CD4-positive, CD25-positive, alpha-beta regulatory T cell (primary cell): ENCODE data around the gene MRPS9. TPM values are rescaled to one million over a fixed set of nuclear protein-coding genes. Genes with fewer than 3 reads are reported as not detected.

ENCODE experiments used
- ATAC-seq, 2 donors: fragments of 150-1000 bp; cut with Tn5 transposase; one replicate each; pipeline ENCODE4 v1.10.0; 2021; ENCODE audit warnings: low read depth in 2 of 2, moderate number of reproducible peaks in 2 of 2, moderate library complexity in 1 of 2
- DNase-seq, 3 donors: peaks; one replicate each; pipeline versions ENCODE4 v3.0.0 to v3.0.0-alpha.2; 2012 to 2022; ENCODE audit warnings: mixed read lengths in 1 of 3
- H3K27ac ChIP-seq: one replicate; pipeline ENCODE4 v1.7.0; 2013; ENCODE audit warnings: mild to moderate bottlenecking, low read length; ENCODE audit not compliant: insufficient read depth, poor library complexity, severe bottlenecking
- H3K27me3 ChIP-seq: one replicate; pipeline ENCODE4 v1.7.0; 2013; ENCODE audit warnings: low read length; ENCODE audit not compliant: control insufficient read depth, insufficient read depth
- H3K36me3 ChIP-seq: one replicate; pipeline ENCODE4 v1.7.0; 2013; ENCODE audit warnings: mild to moderate bottlenecking, low read length, moderate library complexity; ENCODE audit not compliant: control insufficient read depth, insufficient read depth
- H3K4me1 ChIP-seq: 2 replicates; pipeline ENCODE4 v1.7.0; 2013; ENCODE audit warnings: mild to moderate bottlenecking, low read length; ENCODE audit not compliant: insufficient read depth, control insufficient read depth, poor library complexity, severe bottlenecking
- H3K4me3 ChIP-seq: one replicate; pipeline ENCODE4 v1.7.0; 2013; ENCODE audit warnings: low read depth, mild to moderate bottlenecking, low read length, moderate library complexity
- H3K9me3 ChIP-seq, 2 experiments: 1 replicate in 1 of 2; 2 replicates in 1 of 2; pipeline ENCODE4 v1.7.0; 2013; ENCODE audit warnings: low read length in 2 of 2, mild to moderate bottlenecking in 1 of 2, moderate library complexity in 1 of 2; ENCODE audit not compliant: control insufficient read depth in 2 of 2
- H3K27ac Mint-ChIP-seq, 3 donors: one replicate each; pipeline ENCODE4 v1.8.0; 2020 to 2022; ENCODE audit warnings: mild to moderate bottlenecking in 3 of 3, mixed read lengths in 3 of 3, moderate library complexity in 2 of 3
- H3K27me3 Mint-ChIP-seq: one replicate; pipeline ENCODE4 v1.8.0; 2022; ENCODE audit warnings: mild to moderate bottlenecking, mixed read lengths
- H3K36me3 Mint-ChIP-seq: one replicate; pipeline ENCODE4 v1.8.0; 2020; ENCODE audit warnings: mixed read lengths
- H3K4me1 Mint-ChIP-seq, 4 donors: one replicate each; pipeline ENCODE4 v1.8.0; 2020 to 2022; ENCODE audit warnings: mixed read lengths in 4 of 4, mild to moderate bottlenecking in 1 of 4
- H3K4me3 Mint-ChIP-seq, 4 donors: one replicate each; pipeline ENCODE4 v1.8.0; 2020 to 2022; ENCODE audit warnings: mild to moderate bottlenecking in 4 of 4, mixed read lengths in 4 of 4, moderate library complexity in 3 of 4
- H3K9me3 Mint-ChIP-seq, 7 donors: one replicate each; pipeline ENCODE4 v1.8.0; 2020 to 2022; ENCODE audit warnings: mixed read lengths in 7 of 7, mild to moderate bottlenecking in 3 of 7, moderate library complexity in 2 of 7
- polyA plus RNA-seq, 4 donors: library from polyadenylated mRNA; unstranded; fragments of 300-500 nt; fragmentation: Illumina TruSeq; gene quantifications; one replicate each; pipeline ENCODE4 v1.2.3, GENCODE V29; 2021
- total RNA-seq: library from RNA; stranded (reverse); gene quantifications from one replicate; pipeline ENCODE4 v1.2.3, GENCODE V29; 2022

Gene MRPS9
- total and polyA plus RNA-seq, 5 donors from 2014 or later, result 13.2 to 39.6 (median 32.2) TPM

DNA sequence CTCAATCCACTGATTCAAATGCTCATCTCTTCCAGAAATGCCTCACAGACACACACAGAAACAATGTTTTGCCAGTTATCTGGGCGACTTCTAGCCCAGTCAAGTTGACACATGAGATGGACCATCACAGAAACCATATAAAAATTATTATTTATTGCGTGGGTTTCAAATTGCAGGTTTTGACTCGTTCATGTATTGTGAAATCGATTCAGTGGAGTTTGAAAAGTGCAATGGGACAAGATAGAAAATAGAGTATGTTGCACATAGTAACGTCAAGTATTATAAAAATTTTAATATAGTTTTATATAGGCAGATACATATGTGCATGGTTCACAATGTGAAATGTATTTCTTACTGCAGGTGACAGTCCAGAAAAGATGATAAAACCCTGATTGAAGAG is 100.8 kb downstream of the MRPS9 start:
- no peak overlapping the region for H3K27ac Mint-ChIP-seq
- no peak overlapping the region for H3K4me3 ChIP-seq
- peaks cover 48% of the 10 kb centered on the region for H3K27me3 Mint-ChIP-seq
- H3K36me3 ChIP-seq, result no peaks in the 10 kb centered on the region
- peaks cover 7% of the 10 kb centered on the region for H3K27me3 ChIP-seq
- DNase-seq (no peak), ATAC-seq (no peak)
- peaks cover 0 to 2% (median 0%) of the 10 kb centered on the region in 7 donors for H3K9me3 Mint-ChIP-seq
- H3K4me1 ChIP-seq, result no peaks in the 10 kb centered on the region
- H3K27ac ChIP-seq, result no peak overlapping the region
- H3K36me3 Mint-ChIP-seq, result no peaks in the 10 kb centered on the region
- no peaks in the 10 kb centered on the region for H3K9me3 ChIP-seq
- peaks cover 0 to 6% (median 0%) of the 10 kb centered on the region in 4 donors for H3K4me1 Mint-ChIP-seq
- H3K4me3 Mint-ChIP-seq, result no peak overlapping the region

DNA sequence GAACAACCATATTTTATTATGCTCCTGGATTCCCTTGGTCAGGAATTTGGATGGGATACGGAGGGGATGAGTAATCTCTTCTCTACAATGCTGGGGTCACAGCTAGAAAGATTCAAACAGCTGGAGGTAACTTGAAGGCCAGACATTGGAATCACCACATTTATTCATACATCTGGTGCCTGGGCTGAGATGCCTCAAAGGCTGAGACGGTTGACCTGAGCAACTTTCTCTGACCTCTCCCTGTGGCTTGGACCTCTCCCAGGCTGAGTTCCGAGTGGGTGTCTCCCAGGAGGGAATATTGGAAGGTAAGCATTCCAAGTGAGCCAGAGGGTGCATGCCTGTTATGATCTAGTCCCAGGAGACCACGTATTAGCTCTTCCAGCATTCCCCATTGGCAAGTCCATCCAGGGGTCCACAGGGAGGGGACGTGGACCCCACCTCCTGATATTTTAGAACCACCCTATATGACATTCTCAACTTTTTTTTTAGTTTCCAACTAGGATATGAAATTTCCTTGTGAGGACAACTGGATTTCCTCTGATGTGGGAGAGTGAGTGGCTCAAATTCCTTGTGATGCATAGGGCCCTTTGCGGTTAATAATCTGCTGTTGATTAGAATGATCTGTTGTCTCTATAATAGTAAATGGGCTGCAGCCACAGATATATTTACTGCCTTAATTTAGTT is 101.8 kb downstream of the MRPS9 start:
- Histone ChIP-seq H3K36me3 (no peaks in the 10 kb centered on the region), H3K27ac (no peak overlapping the region), H3K4me3 (no peak overlapping the region), H3K27me3 (peaks cover 10% of the 10 kb centered on the region), H3K4me1 (peaks cover 3% of the 10 kb centered on the region), H3K9me3 (no peaks in the 10 kb centered on the region)
- no peaks in the 10 kb centered on the region for H3K36me3 Mint-ChIP-seq
- no peak overlapping the region for H3K27ac Mint-ChIP-seq
- H3K4me3 Mint-ChIP-seq, result no peak overlapping the region
- DNase-seq (no peak), ATAC-seq (no peak)
- peaks cover 52% of the 10 kb centered on the region for H3K27me3 Mint-ChIP-seq
- H3K9me3 Mint-ChIP-seq, result peaks cover 0 to 2% (median 0%) of the 10 kb centered on the region in 7 donors
- H3K4me1 Mint-ChIP-seq, result peaks cover 0 to 10% (median 3%) of the 10 kb centered on the region in 4 donors

DNA sequence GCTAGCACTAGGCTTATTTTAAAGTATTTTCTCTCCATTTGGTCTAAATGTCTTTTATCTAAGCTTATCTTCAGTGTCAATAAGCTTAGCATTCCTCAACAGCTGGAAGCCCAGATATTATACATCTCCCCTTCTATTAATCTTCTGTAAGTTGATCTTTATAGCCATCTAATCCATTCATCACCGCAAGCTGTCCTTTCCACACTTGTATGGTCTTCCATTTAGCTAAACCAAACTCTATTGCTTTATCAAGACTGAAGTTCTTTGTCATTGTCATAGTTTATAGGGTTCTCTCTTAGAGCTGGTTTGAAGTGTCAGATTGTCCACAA is 102.3 kb downstream of the MRPS9 start:
- no peaks in the 10 kb centered on the region for H3K36me3 Mint-ChIP-seq

DNA sequence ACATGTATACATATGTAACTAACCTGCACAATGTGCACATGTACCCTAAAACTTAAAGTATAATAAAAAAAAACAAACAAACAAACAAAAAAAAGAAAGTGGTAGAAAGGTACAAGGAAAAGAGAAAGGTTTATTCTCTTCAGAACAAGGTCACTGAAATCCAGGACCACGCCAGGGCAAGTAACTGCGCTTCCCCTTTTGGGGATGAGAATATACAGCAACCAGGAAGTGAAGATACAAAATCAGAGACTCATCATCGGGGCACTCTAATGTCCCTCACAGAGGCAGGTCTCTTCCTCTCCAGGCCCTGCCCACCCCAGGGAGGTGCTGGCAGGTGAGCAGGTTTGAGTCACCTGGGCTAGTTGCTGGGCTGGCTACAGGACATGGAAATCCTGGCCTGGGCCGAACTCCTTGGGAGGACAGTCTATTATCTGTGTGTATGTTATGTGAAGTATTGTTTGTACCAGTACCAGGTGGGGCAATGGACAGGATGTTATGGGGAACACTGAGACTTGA is 103.3 kb downstream of the MRPS9 start:
- DNase-seq, result no peak
- H3K27ac Mint-ChIP-seq, result no peak overlapping the region

More for the DNA sequence above, 102.3 kb downstream of the MRPS9 start:
- Mint-ChIP-seq H3K4me1 (peaks cover 0 to 12% (median 5%) of the 10 kb centered on the region in 4 donors), H3K4me3 (no peak overlapping the region), H3K9me3 (peaks cover 0 to 2% (median 0%) of the 10 kb centered on the region in 7 donors), H3K27ac (no peak overlapping the region), H3K27me3 (peaks cover 57% of the 10 kb centered on the region)
- H3K4me1 ChIP-seq, result peaks cover 3% of the 10 kb centered on the region
- H3K9me3 ChIP-seq, result no peaks in the 10 kb centered on the region
- H3K36me3 ChIP-seq, result no peaks in the 10 kb centered on the region
- peaks cover 13% of the 10 kb centered on the region for H3K27me3 ChIP-seq
- H3K4me3 ChIP-seq, result no peak overlapping the region
- no peak for ATAC-seq
- H3K27ac ChIP-seq, result no peak overlapping the region
- no peak for DNase-seq

DNA sequence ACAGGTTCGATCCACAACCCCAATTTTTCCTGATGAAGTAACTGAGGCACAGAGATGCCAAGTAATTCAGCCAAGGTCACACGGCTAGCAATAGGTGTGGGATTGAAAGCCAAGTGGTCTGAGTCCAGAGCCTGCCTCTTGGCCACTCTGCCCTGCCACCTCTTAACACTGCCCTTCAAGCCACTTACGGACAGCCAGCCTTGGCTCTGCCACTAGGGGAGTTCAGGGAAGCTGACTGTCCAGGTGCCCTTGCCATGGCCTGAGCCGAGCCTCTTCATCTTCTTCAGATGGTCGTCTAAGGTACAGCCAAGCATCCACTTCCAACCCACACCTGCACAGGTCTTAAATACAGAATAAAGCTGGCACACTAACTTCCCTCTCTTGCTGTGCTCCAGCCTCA is 104.4 kb downstream of the MRPS9 start:
- H3K4me1 ChIP-seq, result peaks cover 3% of the 10 kb centered on the region
- Mint-ChIP-seq H3K4me1 (peaks cover 0 to 12% (median 5%) of the 10 kb centered on the region in 4 donors), H3K9me3 (no peaks in the 10 kb centered on the region), H3K27ac (no peak overlapping the region), H3K36me3 (no peaks in the 10 kb centered on the region), H3K27me3 (peaks cover 65% of the 10 kb centered on the region), H3K4me3 (peak overlapping the region in 2 of 4 donors; percentile 52 to 58)
- ATAC-seq, result no peak
- H3K36me3 ChIP-seq, result no peaks in the 10 kb centered on the region
- peaks cover 18% of the 10 kb centered on the region for H3K27me3 ChIP-seq
- no peak for DNase-seq
- H3K9me3 ChIP-seq, result no peaks in the 10 kb centered on the region
- H3K27ac ChIP-seq, result no peak overlapping the region
- no peak overlapping the region for H3K4me3 ChIP-seq

More for the DNA sequence above, 103.3 kb downstream of the MRPS9 start:
- Histone ChIP-seq H3K27me3 (peaks cover 14% of the 10 kb centered on the region), H3K4me3 (no peak overlapping the region), H3K36me3 (no peaks in the 10 kb centered on the region), H3K9me3 (no peaks in the 10 kb centered on the region), H3K4me1 (peaks cover 3% of the 10 kb centered on the region), H3K27ac (no peak overlapping the region)
- Mint-ChIP-seq H3K9me3 (no peaks in the 10 kb centered on the region), H3K4me3 (peak overlapping the region in 2 of 4 donors; percentile 45 to 70), H3K36me3 (no peaks in the 10 kb centered on the region), H3K27me3 (peaks cover 62% of the 10 kb centered on the region), H3K4me1 (peaks cover 0 to 12% (median 5%) of the 10 kb centered on the region in 4 donors)
- ATAC-seq, result no peak

DNA sequence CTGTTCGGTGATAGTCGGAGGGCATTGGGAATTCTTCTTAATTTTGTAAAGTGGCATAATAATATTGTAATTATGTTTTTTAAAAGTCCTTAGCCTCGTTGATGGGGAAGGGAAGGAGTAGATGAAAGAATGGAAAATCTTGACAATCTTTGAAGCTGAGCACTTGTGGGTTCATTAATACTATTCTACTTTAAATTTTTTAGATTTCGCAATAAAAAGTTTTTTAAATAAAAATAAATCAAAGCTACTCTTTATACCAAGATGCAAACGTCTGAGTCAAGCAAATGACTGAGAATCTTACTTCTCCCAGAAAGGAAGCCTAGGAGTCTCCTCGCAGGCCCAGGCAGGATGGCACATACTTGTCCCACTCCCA is 105.2 kb downstream of the MRPS9 start:
- Mint-ChIP-seq H3K36me3 (no peaks in the 10 kb centered on the region), H3K4me1 (peaks cover 0 to 12% (median 5%) of the 10 kb centered on the region in 4 donors), H3K27ac (no peak overlapping the region), H3K9me3 (no peaks in the 10 kb centered on the region), H3K4me3 (peak overlapping the region in 3 of 4 donors; percentile 17 to 63 (median 61)), H3K27me3 (peaks cover 71% of the 10 kb centered on the region)
- no peak overlapping the region for H3K27ac ChIP-seq
- no peak overlapping the region for H3K4me3 ChIP-seq
- ATAC-seq, result no peak
- DNase-seq, result no peak
- H3K27me3 ChIP-seq, result peaks cover 23% of the 10 kb centered on the region
- no peaks in the 10 kb centered on the region for H3K36me3 ChIP-seq
- no peaks in the 10 kb centered on the region for H3K9me3 ChIP-seq
- H3K4me1 ChIP-seq, result peaks cover 3% of the 10 kb centered on the region

DNA sequence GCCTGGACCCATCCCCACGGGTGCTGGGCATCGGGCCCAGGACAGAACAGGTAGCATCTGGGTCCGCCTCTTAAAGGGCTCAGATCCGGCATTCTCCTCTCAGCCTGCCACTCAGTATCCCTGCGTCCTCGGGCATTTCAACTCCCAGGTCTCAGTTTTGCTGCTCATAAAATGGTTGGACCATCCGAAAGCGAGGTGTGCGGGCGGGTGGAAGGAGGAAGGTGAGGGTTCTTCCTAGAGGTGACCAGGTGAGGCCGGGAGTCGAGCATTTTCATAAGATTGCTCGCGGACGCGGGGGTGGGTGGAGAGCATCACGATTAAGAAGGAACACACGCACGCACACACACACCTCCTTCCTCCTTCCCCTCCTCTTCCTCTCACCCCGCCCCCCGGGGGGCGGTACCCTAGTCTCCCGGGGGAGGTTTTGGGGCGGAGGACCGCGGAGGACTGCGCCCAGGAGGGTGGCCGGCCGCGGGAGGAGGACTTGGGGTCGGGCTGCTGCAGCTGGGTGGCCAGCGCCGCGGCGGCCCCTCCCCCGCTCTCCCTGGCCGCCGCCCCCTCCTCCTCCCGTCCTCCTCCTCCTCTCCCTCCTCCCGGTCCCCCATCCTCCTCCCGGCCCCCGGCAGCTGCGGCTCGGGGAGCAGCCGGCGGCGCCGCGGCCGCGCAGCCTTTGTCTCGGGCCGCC is 105.7 kb downstream of the MRPS9 start:
- H3K36me3 ChIP-seq, result no peaks in the 10 kb centered on the region
- Mint-ChIP-seq H3K27ac (no peak overlapping the region), H3K9me3 (no peaks in the 10 kb centered on the region), H3K27me3 (peaks cover 73% of the 10 kb centered on the region), H3K36me3 (no peaks in the 10 kb centered on the region), H3K4me3 (peak overlapping the region in 3 of 4 donors; percentile 61 to 68 (median 63)), H3K4me1 (peaks cover 0 to 12% (median 5%) of the 10 kb centered on the region in 4 donors)
- H3K9me3 ChIP-seq, result no peaks in the 10 kb centered on the region
- no peak overlapping the region for H3K4me3 ChIP-seq
- DNase-seq, result peak in 1 of 3 donors; percentile 45
- no peak overlapping the region for H3K27ac ChIP-seq
- peaks cover 26% of the 10 kb centered on the region for H3K27me3 ChIP-seq
- peaks cover 3% of the 10 kb centered on the region for H3K4me1 ChIP-seq
- ATAC-seq, result no peak
